ENCODE results near the gene ARHGAP44.

Gene ARHGAP44

GRCh38 chr17:13016881-13017654 lies 227.8 kb downstream of the ARHGAP44 start:
- H3K4me3 ChIP-seq (ENCODE audit: control insufficient read depth, low read depth, low read length) = peak overlapping the region; percentile 89
- TF ChIP-seq, protein P1, sequence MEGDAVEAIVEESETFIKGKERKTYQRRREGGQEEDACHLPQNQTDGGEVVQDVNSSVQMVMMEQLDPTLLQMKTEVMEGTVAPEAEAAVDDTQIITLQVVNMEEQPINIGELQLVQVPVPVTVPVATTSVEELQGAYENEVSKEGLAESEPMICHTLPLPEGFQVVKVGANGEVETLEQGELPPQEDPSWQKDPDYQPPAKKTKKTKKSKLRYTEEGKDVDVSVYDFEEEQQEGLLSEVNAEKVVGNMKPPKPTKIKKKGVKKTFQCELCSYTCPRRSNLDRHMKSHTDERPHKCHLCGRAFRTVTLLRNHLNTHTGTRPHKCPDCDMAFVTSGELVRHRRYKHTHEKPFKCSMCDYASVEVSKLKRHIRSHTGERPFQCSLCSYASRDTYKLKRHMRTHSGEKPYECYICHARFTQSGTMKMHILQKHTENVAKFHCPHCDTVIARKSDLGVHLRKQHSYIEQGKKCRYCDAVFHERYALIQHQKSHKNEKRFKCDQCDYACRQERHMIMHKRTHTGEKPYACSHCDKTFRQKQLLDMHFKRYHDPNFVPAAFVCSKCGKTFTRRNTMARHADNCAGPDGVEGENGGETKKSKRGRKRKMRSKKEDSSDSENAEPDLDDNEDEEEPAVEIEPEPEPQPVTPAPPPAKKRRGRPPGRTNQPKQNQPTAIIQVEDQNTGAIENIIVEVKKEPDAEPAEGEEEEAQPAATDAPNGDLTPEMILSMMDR (IDR thresholded peaks at IDR 0.05; ENCODE audit: control insufficient read depth, insufficient read depth, low read depth, low read length, missing control alignments) = no peak
- DNase-seq (ENCODE audit: low read depth) = no peak

DNA sequence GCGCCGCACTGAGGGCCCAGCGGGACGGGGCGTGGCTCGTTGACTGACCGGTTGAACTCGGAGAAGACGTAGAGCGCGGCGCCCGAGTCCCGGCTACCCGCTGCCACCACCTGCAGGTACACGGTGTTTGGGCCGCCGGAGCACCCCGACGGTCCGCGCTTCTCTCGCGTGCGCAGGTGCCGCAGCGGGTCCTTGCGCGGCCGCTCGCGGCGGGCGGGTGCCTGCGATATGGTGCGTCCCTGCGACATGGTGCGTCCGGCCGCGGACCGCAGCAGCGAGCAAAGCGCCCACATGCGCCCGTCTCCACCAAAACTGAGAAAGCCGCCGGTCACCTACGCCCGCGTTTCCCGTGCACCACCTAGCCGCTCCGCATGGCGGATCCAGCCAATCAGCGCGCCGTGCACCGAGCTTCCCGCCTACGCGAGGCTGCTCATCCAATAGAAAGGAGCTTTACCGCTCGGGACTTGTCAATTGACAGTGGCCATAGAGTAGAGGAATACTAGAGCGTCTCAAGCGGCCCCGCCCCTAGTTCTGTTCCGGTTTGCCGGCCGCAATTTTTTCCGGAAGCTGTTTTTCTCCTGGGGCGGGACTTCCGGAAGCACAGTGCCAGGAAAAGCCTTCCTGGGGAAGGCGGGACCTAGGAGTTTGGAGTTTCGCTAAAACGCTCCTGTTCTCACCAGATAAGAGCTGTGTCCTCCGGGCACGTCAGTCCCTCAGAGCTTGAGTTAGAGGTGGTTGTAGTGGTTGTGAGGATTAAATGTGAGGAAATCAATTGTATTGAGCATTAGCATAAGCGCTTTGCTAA lies 228.6 kb downstream of the ARHGAP44 start, which contains the start of gene ELAC2:
ELAC2 (minus strand) TSS at position 373 of the 805 bp plus-strand sequence; CDS start at position 293, 80 bp downstream.
- H3K4me3 ChIP-seq (ENCODE audit: control insufficient read depth, low read depth, low read length) = peak within 1 kb of the TSS; percentile 89
- TF ChIP-seq, protein P1 (IDR thresholded peaks at IDR 0.05; ENCODE audit: control insufficient read depth, insufficient read depth, low read depth, low read length, missing control alignments) = no peak
- DNase-seq (ENCODE audit: low read depth) = peak; percentile 96

GRCh38 chr17:13024016-13024415 lies 234.7 kb downstream of the ARHGAP44 start:
- H3K4me3 ChIP-seq (ENCODE audit: control insufficient read depth, low read depth, low read length) = no peak overlapping the region
- TF ChIP-seq, protein P1 (IDR thresholded peaks at IDR 0.05; ENCODE audit: control insufficient read depth, insufficient read depth, low read depth, low read length, missing control alignments) = no peak
- DNase-seq (ENCODE audit: low read depth) = no peak

DNA sequence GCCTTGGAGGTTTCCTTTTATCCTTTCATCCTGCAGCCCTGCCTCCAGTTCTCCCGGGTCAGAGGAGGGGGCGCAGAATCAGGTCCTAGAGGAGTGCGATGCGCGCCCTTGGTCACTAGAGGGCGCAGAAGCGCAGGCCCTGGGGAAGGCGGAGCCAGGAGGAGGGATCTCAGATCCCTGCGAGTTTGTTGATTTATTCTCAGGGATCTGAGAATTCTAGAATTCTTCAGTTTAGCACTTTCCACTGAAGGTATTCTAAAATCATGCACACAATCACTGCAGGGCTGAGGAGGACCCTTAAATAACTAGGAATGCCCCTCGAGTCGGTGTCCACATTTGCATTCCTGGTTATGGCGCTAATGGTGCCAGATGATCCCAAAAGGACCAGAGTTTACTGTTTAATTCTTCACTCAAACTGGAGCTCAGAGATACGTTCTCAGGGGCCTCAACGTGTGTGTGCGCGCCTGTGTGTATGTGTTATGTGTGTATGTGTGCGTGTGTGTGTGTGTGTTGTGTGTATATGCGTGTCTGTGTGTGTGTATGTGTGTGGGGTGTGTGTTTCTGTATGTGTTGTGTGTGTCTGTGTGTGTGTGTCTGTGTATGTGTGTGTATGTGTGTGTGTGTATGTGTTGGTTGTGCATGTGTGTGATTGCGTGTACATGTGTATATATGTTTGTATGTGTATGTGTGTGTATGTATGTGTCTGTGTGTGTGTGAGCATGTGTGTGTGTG lies 235.4 kb downstream of the ARHGAP44 start:
- TF ChIP-seq, protein P1 (IDR thresholded peaks at IDR 0.05; ENCODE audit: control insufficient read depth, insufficient read depth, low read depth, low read length, missing control alignments) = peak; percentile 98
- no peak for DNase-seq (ENCODE audit: low read depth)
- no peak overlapping the region for H3K4me3 ChIP-seq (ENCODE audit: control insufficient read depth, low read depth, low read length)

- H3K4me3 ChIP-seq (ENCODE audit: control insufficient read depth, low read depth, low read length) = no peak overlapping the region
- TF ChIP-seq, protein P1 (IDR thresholded peaks at IDR 0.05; ENCODE audit: control insufficient read depth, insufficient read depth, low read depth, low read length, missing control alignments) = no peak
- no peak for DNase-seq (ENCODE audit: low read depth)
Observed at GRCh38 chr17:13025258-13025627, 235.9 kb downstream of the ARHGAP44 start.

DNA sequence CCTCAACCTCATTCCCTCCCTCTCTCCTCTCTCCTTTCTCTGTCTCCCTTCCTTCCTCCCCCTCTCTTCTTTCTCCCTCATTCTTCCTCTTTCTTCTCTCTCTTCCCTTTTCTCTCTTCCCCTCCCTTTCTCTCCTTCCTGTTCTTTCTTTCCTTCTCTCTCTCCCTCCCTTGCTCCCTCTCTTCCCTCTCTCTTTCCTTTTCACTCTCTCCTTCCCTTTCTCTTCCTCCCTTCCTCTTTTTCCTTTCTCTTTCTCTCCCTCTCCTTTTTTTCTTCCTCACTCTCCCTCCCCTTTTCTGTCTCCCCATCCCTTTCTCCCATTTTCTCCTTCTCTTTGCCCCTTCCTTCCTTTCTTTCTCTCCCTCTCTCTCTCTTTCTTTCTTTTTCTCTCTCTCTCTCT lies 236.4 kb downstream of the ARHGAP44 start:
- TF ChIP-seq, protein P1 (IDR thresholded peaks at IDR 0.05; ENCODE audit: control insufficient read depth, insufficient read depth, low read depth, low read length, missing control alignments) = no peak
- DNase-seq (ENCODE audit: low read depth) = no peak
- no peak overlapping the region for H3K4me3 ChIP-seq (ENCODE audit: control insufficient read depth, low read depth, low read length)
